Smooth muscle cell (in vitro differentiated cells): ENCODE data around the gene RAB12. TPM values are rescaled to one million over a fixed set of nuclear protein-coding genes. Genes with fewer than 3 reads are reported as not detected.

Source experiments
- DNase-seq: peaks from one replicate; lab custom pipeline; 2025; ENCODE audit not compliant: unreplicated experiment; lab: John Stamatoyannopoulos, UW
- H2AFZ ChIP-seq: fragments of 200-600 bp; sonication (generic); 2 replicates; pipeline ENCODE4 v1.6.0; 2016; ENCODE audit warnings: antibody characterized with exemption, low read depth, mild to moderate bottlenecking
- H3F3A ChIP-seq: fragments of 200-600 bp; sonication (generic); 2 replicates; pipeline ENCODE4 v1.6.0; 2017; ENCODE audit warnings: antibody characterized with exemption, low read depth
- H3K27ac ChIP-seq: fragments of 200-600 bp; sonication (generic); 2 replicates; pipeline ENCODE4 v1.5.1; 2016; ENCODE audit warnings: low read depth, mild to moderate bottlenecking
- H3K27me3 ChIP-seq: fragments of 200-600 bp; sonication (generic); 2 replicates; pipeline ENCODE4 v1.6.1; 2016; ENCODE audit warnings: low read depth, mild to moderate bottlenecking
- H3K36me3 ChIP-seq: fragments of 200-600 bp; sonication (generic); 2 replicates; pipeline ENCODE4 v1.5.1; 2016; ENCODE audit warnings: low read depth
- H3K4me1 ChIP-seq: fragments of 200-600 bp; sonication (generic); 2 replicates; pipeline ENCODE4 v1.5.1; 2016; ENCODE audit warnings: low read depth
- H3K4me2 ChIP-seq: fragments of 200-600 bp; sonication (generic); 2 replicates; pipeline ENCODE4 v1.6.0; 2016; ENCODE audit warnings: mild to moderate bottlenecking
- H3K4me3 ChIP-seq: fragments of 200-600 bp; sonication (generic); 2 replicates; pipeline ENCODE4 v1.5.1; 2016; ENCODE audit warnings: mild to moderate bottlenecking
- H3K79me2 ChIP-seq: fragments of 200-600 bp; sonication (generic); 2 replicates; pipeline ENCODE4 v1.6.0; 2016; ENCODE audit warnings: low read depth, mild to moderate bottlenecking
- H3K9ac ChIP-seq: fragments of 200-600 bp; sonication (generic); 2 replicates; pipeline ENCODE4 v1.6.0; 2016; ENCODE audit warnings: low read depth
- H3K9me3 ChIP-seq: fragments of 200-600 bp; sonication (generic); replicated peaks from 2 replicates; pipeline ENCODE4 v1.5.1; 2016; ENCODE audit warnings: low read depth
- H4K20me1 ChIP-seq: fragments of 200-600 bp; sonication (generic); 2 replicates; pipeline ENCODE4 v1.6.0; 2016; ENCODE audit warnings: low read depth
- WGBS: methylation state at CpG from one replicate; pipeline ENCODE4 v1.1.7; 2016; ENCODE audit warnings: low lambda C conversion rate; 5-methylcytosine and 5-hydroxymethylcytosine counted together
- polyA plus RNA-seq: library from polyadenylated mRNA; unstranded; fragments of >200 nt; fragmentation: Nextera tagmentation; extraction: Ambion mirVana; gene quantifications from 2 replicates; pipeline ENCODE4 v1.2.1, GENCODE V29; 2016
- total RNA-seq: library from RNA; depleted of rRNA; stranded (reverse); fragments of >200 nt; gene quantifications from 2 replicates; pipeline ENCODE4 v1.2.3, GENCODE V29; 2014
- TF ChIP-seq, protein P1 (sequence below): fragments of 200-600 bp; sonication (generic); IDR thresholded peaks from 2 replicates; pipeline ENCODE4 v1.5.1; 2017; ENCODE audit warnings: borderline replicate concordance, mild to moderate bottlenecking, antibody characterized with exemption; ENCODE audit not compliant: insufficient read depth, poor library complexity, severe bottlenecking

RAB12 gene
- total and polyA plus RNA-seq, 2 experiments from 2014 or later = 5.0 to 53.8 TPM

DNA sequence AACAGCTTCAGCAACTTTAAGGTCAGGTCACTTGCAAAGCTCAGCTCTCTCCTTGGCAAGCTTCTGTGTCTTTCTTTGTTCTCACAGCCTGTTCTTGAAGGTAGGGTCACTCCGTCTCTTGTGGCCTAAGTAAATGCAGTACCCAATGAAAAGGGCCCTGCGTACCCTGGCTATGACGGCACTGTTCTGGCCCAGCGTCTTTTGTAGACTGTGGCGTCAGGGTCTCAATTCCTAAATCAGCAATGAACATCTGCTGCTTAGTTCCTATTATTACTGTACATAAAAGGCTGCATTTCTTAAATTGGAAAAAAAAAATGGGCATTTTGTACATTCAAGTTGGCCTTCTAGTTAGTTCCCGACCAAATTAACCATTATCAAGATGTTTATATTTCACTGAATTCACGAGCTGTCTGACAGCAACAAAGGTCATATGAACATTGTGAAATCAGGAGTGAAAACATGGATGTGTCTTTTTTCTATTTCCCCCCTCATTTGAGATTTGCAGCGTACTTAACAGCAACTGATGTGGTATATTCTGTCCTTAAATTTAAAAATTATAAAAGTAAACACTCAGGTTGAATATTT is 79.1 kb downstream of the RAB12 start:
- no peaks in the 10 kb centered on the region for H4K20me1 ChIP-seq
- H3K9me3 ChIP-seq = no peaks in the 10 kb centered on the region
- no peak overlapping the region for H2AFZ ChIP-seq
- no peaks in the 10 kb centered on the region for H3K79me2 ChIP-seq
- no peak overlapping the region for H3K4me3 ChIP-seq
- no peaks in the 10 kb centered on the region for H3K36me3 ChIP-seq
- H3K4me1 ChIP-seq = peaks cover 9% of the 10 kb centered on the region
- TF ChIP-seq, protein P1, sequence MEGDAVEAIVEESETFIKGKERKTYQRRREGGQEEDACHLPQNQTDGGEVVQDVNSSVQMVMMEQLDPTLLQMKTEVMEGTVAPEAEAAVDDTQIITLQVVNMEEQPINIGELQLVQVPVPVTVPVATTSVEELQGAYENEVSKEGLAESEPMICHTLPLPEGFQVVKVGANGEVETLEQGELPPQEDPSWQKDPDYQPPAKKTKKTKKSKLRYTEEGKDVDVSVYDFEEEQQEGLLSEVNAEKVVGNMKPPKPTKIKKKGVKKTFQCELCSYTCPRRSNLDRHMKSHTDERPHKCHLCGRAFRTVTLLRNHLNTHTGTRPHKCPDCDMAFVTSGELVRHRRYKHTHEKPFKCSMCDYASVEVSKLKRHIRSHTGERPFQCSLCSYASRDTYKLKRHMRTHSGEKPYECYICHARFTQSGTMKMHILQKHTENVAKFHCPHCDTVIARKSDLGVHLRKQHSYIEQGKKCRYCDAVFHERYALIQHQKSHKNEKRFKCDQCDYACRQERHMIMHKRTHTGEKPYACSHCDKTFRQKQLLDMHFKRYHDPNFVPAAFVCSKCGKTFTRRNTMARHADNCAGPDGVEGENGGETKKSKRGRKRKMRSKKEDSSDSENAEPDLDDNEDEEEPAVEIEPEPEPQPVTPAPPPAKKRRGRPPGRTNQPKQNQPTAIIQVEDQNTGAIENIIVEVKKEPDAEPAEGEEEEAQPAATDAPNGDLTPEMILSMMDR = no peak
- no peaks in the 10 kb centered on the region for H3K27me3 ChIP-seq
- no peak for DNase-seq
- H3K9ac ChIP-seq = no peak overlapping the region
- H3F3A ChIP-seq = no peaks in the 10 kb centered on the region
- no peak overlapping the region for H3K4me2 ChIP-seq
- WGBS = 85% methylated on average over 8 of the region's 8 CpGs
- no peak overlapping the region for H3K27ac ChIP-seq

DNA sequence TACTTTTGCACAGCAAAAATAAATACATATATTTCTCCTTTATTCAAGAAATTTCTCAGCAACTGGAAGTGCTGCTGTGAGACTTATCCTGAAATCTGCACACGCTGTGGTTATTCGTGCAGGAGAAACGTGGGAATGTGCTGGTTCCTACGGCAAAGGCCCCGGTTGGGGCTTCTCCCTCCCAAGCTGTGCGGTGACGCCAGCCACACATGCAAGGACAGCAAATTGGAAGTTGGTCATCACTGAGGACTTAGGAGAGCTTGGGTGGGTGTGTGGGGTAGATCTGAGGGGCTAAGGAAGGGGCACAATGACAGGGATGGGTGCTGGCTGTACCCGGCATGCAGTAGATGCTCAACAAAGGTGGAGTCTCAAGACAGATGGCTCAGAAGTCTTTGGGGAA is 79.6 kb downstream of the RAB12 start:
- TF ChIP-seq, protein P1 = no peak
- 82% methylated on average over 8 of the region's 8 CpGs for WGBS
- H3K79me2 ChIP-seq = no peaks in the 10 kb centered on the region
- H2AFZ ChIP-seq = no peak overlapping the region
- no peak overlapping the region for H3K27ac ChIP-seq
- no peak overlapping the region for H3K9ac ChIP-seq
- H3K4me1 ChIP-seq = peaks cover 9% of the 10 kb centered on the region
- no peaks in the 10 kb centered on the region for H3K9me3 ChIP-seq
- no peaks in the 10 kb centered on the region for H3F3A ChIP-seq
- no peaks in the 10 kb centered on the region for H3K27me3 ChIP-seq
- no peak for DNase-seq
- no peak overlapping the region for H3K4me2 ChIP-seq
- H4K20me1 ChIP-seq = no peaks in the 10 kb centered on the region
- no peaks in the 10 kb centered on the region for H3K36me3 ChIP-seq
- no peak overlapping the region for H3K4me3 ChIP-seq

Other genes with a start within 250 kb of the RAB12 start
- 15.2 and 15.3 TPM in 2 replicates for gene MTCL1, start 96.1 kb downstream of the RAB12 start, total RNA-seq
- gene MTCL1, start 96.1 kb downstream of the RAB12 start, polyA plus RNA-seq = 5.5 and 9.9 TPM in 2 replicates